K562 (cell line): ENCODE results near the gene LARP4B. TPM values are rescaled to one million over a fixed set of nuclear protein-coding genes. Genes with fewer than 3 reads are reported as not detected.

Source experiments
- BCL6 ChIP-seq: fragments of 250-450 bp; sonication (Bioruptor Pico); IDR thresholded peaks from 2 replicates; pipeline ENCODE4 v1.4.0; 2020
- BCOR ChIP-seq: fragments of 450-650 bp; IDR thresholded peaks from 2 replicates; pipeline ENCODE4 v1.6.1; 2016
- CHCHD3 ChIP-seq: fragments of 250-450 bp; sonication (Bioruptor Pico); IDR thresholded peaks from 2 replicates; pipeline ENCODE4 v2.1.2; 2022; ENCODE audit warnings: mild to moderate bottlenecking
- E2F3 ChIP-seq: fragments of 250-450 bp; sonication (Bioruptor Pico); IDR thresholded peaks from 2 replicates; pipeline ENCODE4 v1.4.0; 2020; ENCODE audit warnings: mild to moderate bottlenecking
- GTF2A2 ChIP-seq: IDR thresholded peaks from 2 replicates; pipeline ENCODE4 v1.6.1; 2016; ENCODE audit warnings: mild to moderate bottlenecking, missing genetic modification characterization, missing compliant biosample characterization
- HDAC8 ChIP-seq: fragments of 450-650 bp; IDR thresholded peaks from 2 replicates; pipeline ENCODE4 v1.6.1; 2016; ENCODE audit warnings: mild to moderate bottlenecking, missing genetic modification characterization, moderate library complexity, missing compliant biosample characterization
- ILF3 ChIP-seq: fragments of 450-650 bp; IDR thresholded peaks from 2 replicates; pipeline ENCODE4 v1.6.1; 2018; ENCODE audit warnings: antibody characterized with exemption, mild to moderate bottlenecking, moderate library complexity, borderline replicate concordance
- SMAD4 ChIP-seq: fragments of 250-450 bp; sonication (Bioruptor Pico); conservative IDR thresholded peaks from 2 replicates; pipeline ENCODE4 v1.8.0; 2021; ENCODE audit warnings: inconsistent platforms, mild to moderate bottlenecking, moderate library complexity
- SREBF2 ChIP-seq: sonication (generic); formaldehyde crosslinking; IDR thresholded peaks from 2 replicates; pipeline ENCODE4 v1.4.0; 2020; ENCODE audit warnings: mild to moderate bottlenecking, missing genetic modification reagents
- SRSF3 ChIP-seq: fragments of 200-400 bp; formaldehyde crosslinking; IDR thresholded peaks from 2 replicates; pipeline ENCODE4 v1.6.1; 2016; ENCODE audit warnings: mild to moderate bottlenecking, low read length, moderate library complexity; ENCODE audit not compliant: insufficient read depth
- STAT5B ChIP-seq: fragments of 250-450 bp; sonication (Bioruptor Pico); IDR thresholded peaks from 2 replicates; pipeline ENCODE4 v1.8.0; 2021; ENCODE audit warnings: mild to moderate bottlenecking, inconsistent platforms
- TAF1 ChIP-seq: IDR thresholded peaks from 2 replicates; pipeline ENCODE4 v1.6.1; 2011; ENCODE audit warnings: mild to moderate bottlenecking, low read length, moderate library complexity; ENCODE audit not compliant: insufficient read depth, control insufficient read depth, severe bottlenecking; ENCODE audit errors: extremely low read depth
- TCF7 ChIP-seq: sonication (generic); IDR thresholded peaks from 2 replicates; pipeline ENCODE4 v1.6.1; 2016; ENCODE audit warnings: antibody characterized with exemption, borderline replicate concordance
- ZKSCAN1 ChIP-seq: fragments of 150-350 bp; IDR thresholded peaks from 2 replicates; pipeline ENCODE4 v1.6.1; 2016; ENCODE audit warnings: low read depth, low read length
- ZNF384 ChIP-seq: IDR thresholded peaks from 2 replicates; pipeline ENCODE4 v1.6.1; 2012; ENCODE audit warnings: low read depth, low read length, improper control_type of control experiment
- ZNF584 ChIP-seq: fragments of 200-800 bp; sonication (Bioruptor generic); IDR thresholded peaks from 2 replicates; pipeline ENCODE4 v1.6.1; 2016; ENCODE audit warnings: low read depth, mild to moderate bottlenecking, missing genetic modification characterization, missing compliant biosample characterization
- ZNF75A ChIP-seq: fragments of 450-650 bp; formaldehyde crosslinking; IDR thresholded peaks from 2 replicates; pipeline ENCODE4 v1.4.0; 2020; ENCODE audit warnings: mild to moderate bottlenecking
- polyA plus RNA-seq, 8 experiments: library from polyadenylated mRNA; depleted of rRNA in 4 of 8; stranded (reverse) in 5 of 8; unstranded in 3 of 8; fragments of >200 nt; fragmentation: Nextera tagmentation in 2 of 8; fragmentation: Illumina TruSeq in 1 of 8; extraction: Ambion mirVana in 2 of 8; extraction: Trizol in 1 of 8; gene quantifications; 2 replicates each; pipeline versions ENCODE4 v1.2.1 to v1.2.3, GENCODE V29; 2011 to 2014; ENCODE audit warnings: inconsistent platforms in 1 of 8, missing spikeins in 1 of 8
- total RNA-seq, 7 experiments: library from RNA; depleted of rRNA in 6 of 7; stranded (reverse); fragments of >200 nt in 6 of 7; fragmentation: Illumina TruSeq in 2 of 7; extraction: Trizol in 2 of 7; gene quantifications; 2 replicates each; pipeline versions ENCODE4 v1.2.1 to v1.2.3, GENCODE V29; 2011 to 2021; ENCODE audit warnings: low replicate concordance in 1 of 7
- TF ChIP-seq, protein P1 (sequence below): sonication (generic); formaldehyde crosslinking; IDR thresholded peaks from 2 replicates; pipeline ENCODE4 v1.4.0; 2020; ENCODE audit warnings: mild to moderate bottlenecking, missing genetic modification reagents
- TF ChIP-seq, protein P2 (sequence below): fragments of 200-800 bp; sonication (Bioruptor generic); IDR thresholded peaks from 2 replicates; pipeline ENCODE4 v1.6.1; 2016; ENCODE audit warnings: missing genetic modification characterization, missing compliant biosample characterization

The LARP4B gene
- total and polyA plus RNA-seq, 9 of the 15 experiments (the other 6 are each of a cell fraction or from before 2014, with no cell fraction given) = 11.8 to 130 (median 42.6) TPM

DNA sequence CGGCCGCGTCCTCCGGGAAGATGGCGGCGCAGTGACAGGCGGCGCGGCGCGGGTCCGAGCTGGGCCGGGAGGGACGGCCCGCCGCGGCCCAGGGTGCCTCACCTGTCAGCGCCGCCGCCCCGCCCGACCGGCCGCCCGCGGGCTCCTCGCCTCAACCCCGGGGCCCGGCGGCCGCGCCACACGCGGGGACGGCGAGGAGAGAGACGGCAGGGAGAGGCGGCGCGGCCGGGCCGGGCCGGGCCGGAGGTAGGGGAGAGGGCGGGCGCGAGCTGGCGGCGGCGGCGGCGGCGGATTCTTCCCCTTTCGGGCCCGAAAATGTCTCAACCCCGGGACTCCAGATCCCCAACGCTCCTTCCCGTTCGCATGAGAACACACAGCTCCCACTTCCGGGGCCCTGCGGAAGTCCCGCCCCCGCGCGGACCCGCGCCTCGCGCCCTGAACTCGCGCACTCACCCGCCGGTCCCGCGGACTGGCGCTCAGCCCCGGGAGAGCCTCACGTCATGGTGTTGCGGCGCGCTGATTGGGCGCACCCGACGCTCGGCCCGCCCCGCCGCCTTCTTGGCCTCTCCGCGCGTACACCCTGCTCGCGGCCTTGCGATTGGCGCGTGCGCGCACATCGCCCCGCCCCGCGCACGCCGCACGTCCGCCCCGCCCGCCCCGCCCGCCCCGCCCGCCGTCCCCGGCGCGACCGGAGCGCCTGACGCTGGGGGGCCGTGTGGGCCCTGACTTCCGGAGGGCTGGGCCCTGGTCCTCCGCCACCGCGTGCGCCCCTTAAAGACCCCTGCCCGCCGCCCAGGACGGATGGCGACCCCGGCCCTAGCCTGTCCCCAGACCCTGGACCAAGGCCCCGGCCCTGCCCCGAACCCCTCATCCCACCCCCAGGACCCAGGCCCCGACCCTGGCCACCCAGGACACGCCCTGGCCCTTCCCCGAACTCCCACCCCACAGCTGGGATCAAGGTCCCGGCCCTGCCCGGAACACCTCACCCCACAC, at the start of gene LARP4B (continued):
- TF ChIP-seq, protein P1, sequence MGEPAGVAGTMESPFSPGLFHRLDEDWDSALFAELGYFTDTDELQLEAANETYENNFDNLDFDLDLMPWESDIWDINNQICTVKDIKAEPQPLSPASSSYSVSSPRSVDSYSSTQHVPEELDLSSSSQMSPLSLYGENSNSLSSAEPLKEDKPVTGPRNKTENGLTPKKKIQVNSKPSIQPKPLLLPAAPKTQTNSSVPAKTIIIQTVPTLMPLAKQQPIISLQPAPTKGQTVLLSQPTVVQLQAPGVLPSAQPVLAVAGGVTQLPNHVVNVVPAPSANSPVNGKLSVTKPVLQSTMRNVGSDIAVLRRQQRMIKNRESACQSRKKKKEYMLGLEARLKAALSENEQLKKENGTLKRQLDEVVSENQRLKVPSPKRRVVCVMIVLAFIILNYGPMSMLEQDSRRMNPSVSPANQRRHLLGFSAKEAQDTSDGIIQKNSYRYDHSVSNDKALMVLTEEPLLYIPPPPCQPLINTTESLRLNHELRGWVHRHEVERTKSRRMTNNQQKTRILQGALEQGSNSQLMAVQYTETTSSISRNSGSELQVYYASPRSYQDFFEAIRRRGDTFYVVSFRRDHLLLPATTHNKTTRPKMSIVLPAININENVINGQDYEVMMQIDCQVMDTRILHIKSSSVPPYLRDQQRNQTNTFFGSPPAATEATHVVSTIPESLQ (CRISPR knock-in tag) = no peak
- no peak for TF ChIP-seq ZNF384
- TF ChIP-seq HDAC8 (tag) = no peak
- TF ChIP-seq SRSF3 = no peak
- TF ChIP-seq SMAD4 (CRISPR knock-in tag) = peak; percentile 41; the same call in 1 of the 2 replicates
- TF ChIP-seq BCL6 (CRISPR knock-in tag) = no peak
- TF ChIP-seq, protein P2, sequence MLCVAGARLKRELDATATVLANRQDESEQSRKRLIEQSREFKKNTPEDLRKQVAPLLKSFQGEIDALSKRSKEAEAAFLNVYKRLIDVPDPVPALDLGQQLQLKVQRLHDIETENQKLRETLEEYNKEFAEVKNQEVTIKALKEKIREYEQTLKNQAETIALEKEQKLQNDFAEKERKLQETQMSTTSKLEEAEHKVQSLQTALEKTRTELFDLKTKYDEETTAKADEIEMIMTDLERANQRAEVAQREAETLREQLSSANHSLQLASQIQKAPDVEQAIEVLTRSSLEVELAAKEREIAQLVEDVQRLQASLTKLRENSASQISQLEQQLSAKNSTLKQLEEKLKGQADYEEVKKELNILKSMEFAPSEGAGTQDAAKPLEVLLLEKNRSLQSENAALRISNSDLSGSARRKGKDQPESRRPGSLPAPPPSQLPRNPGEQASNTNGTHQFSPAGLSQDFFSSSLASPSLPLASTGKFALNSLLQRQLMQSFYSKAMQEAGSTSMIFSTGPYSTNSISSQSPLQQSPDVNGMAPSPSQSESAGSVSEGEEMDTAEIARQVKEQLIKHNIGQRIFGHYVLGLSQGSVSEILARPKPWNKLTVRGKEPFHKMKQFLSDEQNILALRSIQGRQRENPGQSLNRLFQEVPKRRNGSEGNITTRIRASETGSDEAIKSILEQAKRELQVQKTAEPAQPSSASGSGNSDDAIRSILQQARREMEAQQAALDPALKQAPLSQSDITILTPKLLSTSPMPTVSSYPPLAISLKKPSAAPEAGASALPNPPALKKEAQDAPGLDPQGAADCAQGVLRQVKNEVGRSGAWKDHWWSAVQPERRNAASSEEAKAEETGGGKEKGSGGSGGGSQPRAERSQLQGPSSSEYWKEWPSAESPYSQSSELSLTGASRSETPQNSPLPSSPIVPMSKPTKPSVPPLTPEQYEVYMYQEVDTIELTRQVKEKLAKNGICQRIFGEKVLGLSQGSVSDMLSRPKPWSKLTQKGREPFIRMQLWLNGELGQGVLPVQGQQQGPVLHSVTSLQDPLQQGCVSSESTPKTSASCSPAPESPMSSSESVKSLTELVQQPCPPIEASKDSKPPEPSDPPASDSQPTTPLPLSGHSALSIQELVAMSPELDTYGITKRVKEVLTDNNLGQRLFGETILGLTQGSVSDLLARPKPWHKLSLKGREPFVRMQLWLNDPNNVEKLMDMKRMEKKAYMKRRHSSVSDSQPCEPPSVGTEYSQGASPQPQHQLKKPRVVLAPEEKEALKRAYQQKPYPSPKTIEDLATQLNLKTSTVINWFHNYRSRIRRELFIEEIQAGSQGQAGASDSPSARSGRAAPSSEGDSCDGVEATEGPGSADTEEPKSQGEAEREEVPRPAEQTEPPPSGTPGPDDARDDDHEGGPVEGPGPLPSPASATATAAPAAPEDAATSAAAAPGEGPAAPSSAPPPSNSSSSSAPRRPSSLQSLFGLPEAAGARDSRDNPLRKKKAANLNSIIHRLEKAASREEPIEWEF = no peak
- TF ChIP-seq E2F3 (CRISPR knock-in tag) = no peak
- no peak for TF ChIP-seq TCF7
- TF ChIP-seq BCOR = no peak
- no peak for TF ChIP-seq STAT5B
- TF ChIP-seq SREBF2 (CRISPR knock-in tag) = no peak
- TF ChIP-seq ZNF75A = no peak
- no peak for TF ChIP-seq CHCHD3
- TF ChIP-seq ZNF584 = no peak
- TF ChIP-seq ILF3 = no peak
- TF ChIP-seq GTF2A2 (tag) = no peak
- TF ChIP-seq TAF1 = peak; percentile 75
- TF ChIP-seq ZKSCAN1 = no peak
